Right renal cortex interstitium (tissue), 3 donors: Measurements from ENCODE around the gene CXADR. TPM values are rescaled to one million over a fixed set of nuclear protein-coding genes. Genes with fewer than 3 reads are reported as not detected.
A peak's percentile ranks its signal among the peaks of the same experiment; 100 is the strongest.
"Not testable (repeated sequence)": the region's sequence is repeated elsewhere in the genome, so short reads cannot be mapped to it uniquely, and the experiment has no call there.

Experiments used
- DNase-seq, 3 donors: peaks; one replicate each; pipeline ENCODE4 v3.0.0-alpha.2; 2013; ENCODE audit warnings: low read depth in 3 of 3, low spot score in 2 of 3
- polyA plus RNA-seq, 3 donors: library from polyadenylated mRNA; unstranded; fragments of 120-200 nt; gene quantifications; one replicate each; pipeline ENCODE4 v1.2.1, GENCODE V29; 2013; ENCODE audit not compliant: insufficient read length in 3 of 3

CXADR gene
- polyA plus RNA-seq: 10 to 100 TPM; 37.7 to 44.0 (median 39.1) TPM

DNA sequence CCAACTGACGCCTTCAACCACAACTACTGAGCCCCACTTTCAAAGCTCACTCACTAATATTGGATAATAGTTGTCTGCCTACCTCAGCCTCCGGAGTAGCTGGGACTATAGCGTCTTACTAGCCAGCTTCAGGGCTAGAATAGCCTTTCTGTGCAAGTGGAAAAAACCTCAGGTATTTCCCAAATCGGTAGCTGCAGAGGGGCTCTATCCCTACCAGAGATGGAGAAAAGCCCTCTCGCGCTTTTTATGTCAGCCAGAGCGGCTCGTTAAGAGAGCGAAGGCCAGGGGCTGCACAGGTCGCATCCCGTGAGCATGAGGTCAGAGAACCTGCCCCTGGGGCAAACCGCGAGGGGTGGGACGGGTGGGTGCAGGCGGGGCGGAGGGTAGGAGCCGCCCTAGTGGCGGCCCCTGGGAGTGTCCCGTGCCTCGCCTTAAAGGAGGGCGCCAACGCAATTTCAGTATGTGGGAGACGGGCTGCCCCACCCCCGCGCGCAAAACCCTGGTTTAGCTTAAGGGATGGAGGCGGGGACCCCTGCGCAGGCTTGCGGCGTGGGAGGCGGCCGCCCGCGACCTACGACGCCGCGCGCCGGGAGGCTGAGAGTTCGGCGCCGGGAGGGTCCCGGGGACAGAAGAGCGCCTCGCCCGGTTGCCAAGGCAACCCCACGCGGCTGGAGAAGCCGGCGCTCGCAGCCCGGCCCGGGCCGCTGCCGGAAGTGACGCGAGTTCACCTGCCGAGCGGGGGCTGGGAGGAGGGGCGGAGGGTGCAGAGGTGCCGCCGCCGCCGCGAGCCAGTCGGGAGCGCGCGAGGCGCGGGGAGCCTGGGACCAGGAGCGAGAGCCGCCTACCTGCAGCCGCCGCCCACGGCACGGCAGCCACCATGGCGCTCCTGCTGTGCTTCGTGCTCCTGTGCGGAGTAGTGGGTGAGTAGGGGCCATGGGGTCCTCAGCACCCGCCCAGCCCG, at the start of gene CXADR:
TSS of gene CXADR (plus strand) at position 791 of the 961 bp plus-strand sequence. CDS start at position 878, 87 bp downstream.
- peak; percentile 41 to 80 (median 67) for DNase-seq

DNA sequence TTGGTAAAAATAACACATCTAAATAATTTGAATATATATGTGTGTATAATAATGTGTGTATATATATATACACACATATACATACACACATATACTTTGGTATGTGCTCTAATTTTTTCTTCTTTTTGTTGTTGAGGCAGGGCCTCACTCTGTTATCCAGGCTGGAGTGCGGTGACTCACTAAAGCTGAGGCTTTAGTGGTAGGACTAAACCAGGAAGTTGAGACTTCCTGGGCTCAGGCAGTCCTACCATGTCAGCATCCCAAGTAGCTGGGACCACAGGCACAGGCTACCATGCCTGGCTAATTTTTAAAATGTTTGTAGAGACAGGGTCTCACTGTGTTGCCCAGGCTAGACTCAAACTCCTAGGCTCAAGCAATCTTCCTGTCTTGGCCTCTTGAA, 46.7 kb upstream of the CXADR start:
- DNase-seq: no peak

DNA sequence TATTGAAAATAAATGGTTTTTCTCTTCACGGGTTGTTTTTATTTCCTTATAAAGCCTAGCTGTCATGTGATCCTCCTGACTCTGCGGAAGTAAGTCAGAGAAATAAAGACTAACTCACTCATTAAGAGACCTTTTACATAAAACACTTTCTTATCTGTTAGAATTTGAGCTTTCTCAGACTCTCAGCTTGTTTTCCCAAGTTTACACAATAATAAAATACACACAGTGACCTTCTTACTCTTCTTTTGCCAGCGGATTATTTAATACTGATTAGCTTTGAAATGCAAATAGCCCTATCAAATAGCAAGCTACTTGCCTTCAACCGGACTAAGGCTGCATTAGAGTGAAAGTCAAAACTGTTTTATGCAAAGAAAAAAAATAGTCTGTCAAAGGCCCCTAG, 45.5 kb upstream of the CXADR start:
- peak in 2 of 3 donors; percentile 23 to 36 for DNase-seq

DNA sequence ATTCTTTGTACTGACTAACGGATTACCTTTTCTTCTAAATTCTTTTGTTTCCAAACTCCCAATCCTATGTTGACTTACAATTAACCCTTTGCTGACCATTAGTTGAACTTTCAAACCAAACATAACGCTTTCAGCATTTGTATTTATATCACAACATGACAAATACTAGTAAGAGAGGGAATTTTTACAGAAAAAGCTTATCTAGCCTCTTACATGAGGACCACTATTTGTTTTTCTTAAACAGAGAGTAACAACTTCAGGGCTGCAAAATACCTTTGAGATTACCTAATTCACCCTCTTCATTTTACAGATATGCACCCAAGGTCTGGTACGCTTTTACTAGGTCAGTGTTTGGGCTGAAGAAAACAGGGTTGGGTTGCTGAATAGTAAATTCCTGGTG, 45.0 kb upstream of the CXADR start:
- no peak for DNase-seq

DNA sequence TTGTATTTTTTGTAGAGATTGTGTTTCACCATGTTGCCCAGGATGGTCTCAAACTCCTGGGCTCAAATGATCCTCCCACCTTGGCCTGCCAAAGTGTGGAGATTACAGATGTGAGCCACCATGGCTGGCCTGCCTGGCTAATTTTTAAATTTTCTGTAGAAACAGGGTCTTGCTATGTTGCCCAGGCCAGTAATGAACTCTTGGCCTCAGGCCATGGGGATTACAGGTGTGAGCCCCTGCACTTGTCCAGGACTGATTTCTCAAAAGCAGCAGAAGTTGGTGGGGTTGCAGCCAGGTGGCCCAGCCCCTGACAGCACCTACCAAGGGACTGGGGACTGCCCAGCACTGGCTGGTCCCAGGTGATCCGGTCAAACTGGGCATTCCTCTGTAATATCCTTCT, 44.1 kb upstream of the CXADR start:
- no peak for DNase-seq

DNA sequence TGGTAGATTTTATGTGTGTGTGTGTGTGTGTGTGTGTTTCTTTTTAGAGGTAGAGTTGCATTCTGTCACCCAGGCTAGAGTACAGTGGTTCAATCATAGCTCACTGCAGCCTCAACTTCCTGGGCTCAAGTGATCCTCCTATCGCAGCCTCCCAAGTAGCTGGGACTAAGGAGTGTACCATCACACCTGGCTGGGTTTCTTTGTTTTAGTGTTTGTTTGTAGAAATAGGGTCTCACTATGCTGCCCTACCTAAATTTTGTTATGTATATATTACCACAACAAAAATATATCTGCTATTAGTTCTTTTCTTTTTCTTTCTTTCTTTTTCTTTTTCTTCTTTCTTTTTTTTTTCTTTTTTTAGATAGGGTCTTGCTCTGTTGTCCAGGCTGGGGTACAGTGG, 43.1 kb upstream of the CXADR start:
- DNase-seq: no peak

DNA sequence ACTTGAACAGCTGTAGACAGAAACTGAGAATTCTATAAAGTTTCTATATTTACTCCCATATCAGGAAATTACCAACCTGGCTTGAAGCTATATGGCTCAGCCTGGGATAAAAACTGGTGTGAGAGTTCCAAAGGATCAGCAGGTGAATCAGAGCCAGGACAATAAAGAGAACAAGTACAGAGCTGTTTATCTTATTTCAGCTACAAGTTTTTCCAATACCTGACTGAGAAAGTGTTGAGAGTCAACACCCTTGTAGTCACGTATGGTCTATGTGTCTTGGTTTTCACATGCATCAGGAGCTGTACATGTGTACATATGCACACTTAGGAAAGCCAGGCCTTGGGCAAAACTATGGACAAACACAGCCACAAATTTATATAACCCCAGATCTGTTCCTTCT, 40.7 kb upstream of the CXADR start:
- DNase-seq: no peak

DNA sequence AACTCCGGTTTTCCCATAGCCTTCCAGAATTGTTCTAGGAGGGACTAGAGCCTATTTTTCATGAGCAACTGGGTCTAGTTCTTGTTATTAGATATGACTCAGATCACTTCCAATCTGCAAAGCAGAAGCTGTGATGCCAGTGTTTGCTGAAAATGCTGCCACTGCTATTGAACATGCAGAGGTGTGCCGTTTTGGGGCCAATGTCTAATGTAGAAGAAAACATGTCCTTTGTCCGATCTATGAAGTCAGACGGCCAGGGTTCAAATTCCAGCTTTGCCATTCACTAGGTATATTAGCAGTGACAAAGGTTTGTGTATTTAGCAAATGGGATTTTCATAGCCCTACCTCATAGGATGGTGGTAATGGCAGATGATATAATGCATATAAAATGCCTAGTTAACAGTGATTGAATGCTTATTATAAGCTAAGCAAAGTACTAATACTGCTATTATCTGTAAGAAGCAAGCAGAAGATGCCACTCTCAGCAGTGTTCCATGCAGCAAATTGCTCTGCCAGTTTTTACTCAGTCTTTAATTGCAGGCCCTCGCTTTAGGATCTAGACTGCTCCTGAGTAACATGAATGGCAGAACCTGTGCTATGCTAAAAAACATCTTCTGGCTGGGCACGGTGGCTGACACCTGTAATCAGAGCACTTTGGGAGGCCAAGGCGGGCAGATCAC, 40.1 kb upstream of the CXADR start:
- no peak for DNase-seq

DNA sequence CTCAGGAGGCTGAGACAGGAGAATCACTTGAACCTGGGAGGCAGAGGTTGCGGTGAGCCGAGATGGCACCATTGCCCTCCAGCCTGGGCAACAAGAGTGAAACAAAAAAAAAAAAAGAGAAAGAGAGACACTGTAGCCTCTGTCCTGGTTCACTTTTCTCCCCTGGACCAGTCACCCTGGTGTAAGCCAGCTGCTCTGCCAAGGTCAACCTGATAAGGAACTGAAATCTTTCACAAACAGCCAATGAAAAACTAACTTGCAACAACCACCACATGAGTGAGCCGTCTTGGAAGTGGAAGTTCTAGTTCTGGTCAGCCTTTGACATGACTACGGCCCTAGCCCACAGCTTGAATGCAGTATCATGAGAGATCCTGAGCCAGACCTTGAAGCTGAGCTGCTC, 36.8 kb upstream of the CXADR start:
- DNase-seq: no peak

DNA sequence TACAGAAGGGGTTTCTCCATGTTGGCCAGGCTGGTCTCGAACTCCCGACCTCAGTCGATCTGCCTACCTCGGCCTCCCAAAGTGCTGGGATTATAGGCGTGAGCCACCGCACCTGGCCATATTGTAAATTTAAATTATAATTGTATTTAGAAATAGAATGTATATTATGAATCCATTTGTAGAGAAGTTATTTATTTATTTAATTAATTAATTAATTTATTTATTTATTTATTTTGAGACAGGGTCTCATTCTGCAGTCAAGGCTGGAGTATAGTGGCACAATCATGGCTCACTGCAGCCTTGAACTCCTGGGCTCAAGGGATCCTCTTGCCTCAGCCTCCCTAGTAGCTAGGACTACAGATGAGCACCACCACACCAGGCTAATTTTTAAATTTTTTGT, 34.7 kb upstream of the CXADR start:
- not testable (repeated sequence) for DNase-seq

DNA sequence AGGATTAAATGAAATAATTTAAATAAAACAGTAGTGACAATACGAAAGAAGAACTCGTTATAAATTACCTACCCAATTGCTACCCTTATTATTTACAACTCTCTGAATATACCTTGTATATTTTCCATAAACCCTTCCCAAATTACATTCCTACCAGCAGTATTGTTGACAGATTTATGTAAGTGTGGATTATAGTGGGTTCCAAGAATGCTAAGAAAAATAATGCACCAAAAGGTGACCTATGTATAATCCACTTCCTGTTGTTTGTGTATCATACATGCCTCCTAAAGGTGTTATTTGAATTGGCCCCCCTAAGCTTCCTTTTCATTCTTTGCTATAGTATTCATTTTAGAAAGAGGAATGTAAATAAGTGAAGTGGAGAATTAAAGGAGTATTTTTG, 33.2 kb upstream of the CXADR start:
- DNase-seq: no peak

DNA sequence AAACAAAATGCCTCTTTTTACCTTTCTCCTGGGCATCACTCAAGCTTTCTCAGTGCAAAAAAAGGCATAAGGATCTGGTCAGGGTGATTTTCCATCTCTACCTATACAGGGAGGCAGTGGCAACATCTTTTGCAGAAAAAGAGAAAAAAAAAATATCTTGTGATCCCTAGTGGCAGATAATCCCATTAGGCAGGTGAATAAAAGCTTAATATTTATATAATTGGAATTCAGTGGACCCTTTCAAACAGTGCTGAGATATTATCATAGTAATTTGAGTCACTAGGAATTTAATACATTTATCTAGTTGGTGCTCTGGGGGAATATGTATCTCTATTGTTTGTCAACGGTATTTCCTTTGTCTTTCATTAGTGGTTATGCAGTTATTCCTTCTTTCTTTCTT, 29.9 kb upstream of the CXADR start:
- DNase-seq: no peak

DNA sequence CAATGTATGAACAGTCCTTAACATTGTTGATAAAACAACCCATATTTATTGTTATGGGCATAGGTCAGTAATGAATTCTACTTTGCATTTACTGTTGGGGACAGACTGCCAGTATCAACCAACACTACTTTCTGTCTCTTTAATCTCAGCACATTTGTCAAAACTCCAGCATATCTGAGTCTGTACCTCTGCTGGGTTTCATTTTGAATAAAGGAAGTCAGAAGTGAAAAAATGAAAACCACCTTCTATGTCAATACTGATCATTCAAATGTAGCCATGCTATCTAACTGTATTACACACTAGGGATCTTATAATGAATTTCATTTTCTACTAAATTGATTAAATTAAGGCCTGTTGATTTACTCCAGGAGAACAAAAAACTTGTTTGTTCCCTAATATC, 24.2 kb upstream of the CXADR start:
- DNase-seq: no peak

DNA sequence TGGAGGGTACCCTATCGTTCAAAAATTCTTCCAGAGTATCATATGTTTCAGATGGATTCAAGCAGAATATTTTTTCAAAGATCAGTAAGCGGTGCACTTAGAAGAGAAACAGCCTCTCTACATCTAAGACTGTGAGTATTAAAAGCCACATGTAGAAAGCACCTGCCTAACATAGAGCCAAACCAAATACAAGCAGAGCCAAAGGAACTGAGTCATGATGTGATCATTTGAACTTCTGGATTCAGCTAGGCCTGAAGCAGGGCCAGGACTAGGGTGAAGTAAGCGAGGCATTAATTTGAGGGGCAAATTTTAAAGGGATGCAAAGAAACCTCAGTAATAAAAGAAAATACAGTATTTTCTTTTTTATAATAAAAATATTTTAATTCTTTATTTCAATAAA, 23.3 kb upstream of the CXADR start:
- DNase-seq: not testable (repeated sequence)

DNA sequence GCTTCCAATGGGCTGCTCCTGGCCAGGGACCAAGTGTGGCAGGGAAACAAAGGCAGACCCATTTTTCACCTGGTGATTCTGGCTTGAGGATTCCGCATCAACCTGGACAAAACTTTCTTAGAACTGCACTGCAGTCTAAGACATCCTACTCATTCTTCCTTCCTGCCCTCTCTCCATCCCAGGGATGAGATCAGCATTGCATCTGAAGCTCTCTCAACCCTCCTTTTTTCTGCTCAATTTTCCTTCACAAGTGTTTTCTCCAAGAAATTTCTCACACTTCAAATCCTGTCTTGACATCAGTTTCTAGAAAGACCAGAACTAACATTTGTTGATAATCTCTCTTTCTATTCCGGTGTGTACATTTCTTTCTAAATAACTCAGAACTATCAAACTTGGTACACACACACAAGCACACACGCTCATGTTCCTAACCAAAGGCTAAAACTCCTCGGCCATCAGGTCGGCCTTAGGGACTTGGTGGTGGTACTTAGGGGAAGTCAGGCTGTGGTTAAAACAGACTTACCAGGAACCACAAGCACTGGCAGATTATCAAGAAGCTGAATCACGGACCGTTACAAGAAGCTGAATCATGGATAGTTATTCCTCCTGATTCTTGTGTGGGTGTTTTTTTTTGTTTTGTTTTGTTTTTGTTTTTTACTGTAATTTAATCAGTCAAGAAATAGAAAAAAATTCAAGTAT, 21.0 kb upstream of the CXADR start:
- no peak for DNase-seq

DNA sequence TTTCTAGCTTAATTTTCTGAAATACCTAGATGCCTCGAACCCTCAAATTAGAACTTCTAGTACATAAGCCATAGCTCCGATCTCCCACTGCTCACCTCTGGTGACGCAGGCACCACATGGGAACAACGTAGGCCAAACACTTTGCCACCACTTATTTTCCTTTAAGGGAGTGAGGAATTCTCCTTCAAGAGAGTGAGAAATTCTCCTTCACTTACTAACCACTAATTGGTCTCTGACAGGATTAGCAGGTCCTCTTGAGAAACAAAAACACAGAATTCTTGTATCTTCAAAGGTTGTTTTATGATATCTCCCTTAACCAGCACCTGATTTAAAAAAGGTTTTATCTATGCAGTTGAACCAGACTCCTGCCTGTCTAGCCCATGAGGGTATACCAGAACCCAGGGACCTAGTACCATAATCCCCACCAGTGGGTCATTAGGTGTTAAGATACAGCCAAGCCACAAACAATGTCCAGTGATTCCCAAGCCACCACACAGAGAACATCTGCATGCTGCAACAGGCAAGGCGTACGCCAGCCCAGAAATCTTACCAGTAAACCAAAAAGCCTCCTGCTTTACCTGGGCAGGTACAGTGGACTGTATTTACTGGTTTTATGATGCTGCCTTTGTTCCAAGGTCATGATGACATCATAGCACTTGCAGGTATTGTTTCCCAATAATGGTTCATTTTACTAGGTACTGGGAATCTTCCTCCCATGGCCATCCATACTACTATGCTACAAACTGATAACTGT, 20.3 kb upstream of the CXADR start:
- no peak for DNase-seq

DNA sequence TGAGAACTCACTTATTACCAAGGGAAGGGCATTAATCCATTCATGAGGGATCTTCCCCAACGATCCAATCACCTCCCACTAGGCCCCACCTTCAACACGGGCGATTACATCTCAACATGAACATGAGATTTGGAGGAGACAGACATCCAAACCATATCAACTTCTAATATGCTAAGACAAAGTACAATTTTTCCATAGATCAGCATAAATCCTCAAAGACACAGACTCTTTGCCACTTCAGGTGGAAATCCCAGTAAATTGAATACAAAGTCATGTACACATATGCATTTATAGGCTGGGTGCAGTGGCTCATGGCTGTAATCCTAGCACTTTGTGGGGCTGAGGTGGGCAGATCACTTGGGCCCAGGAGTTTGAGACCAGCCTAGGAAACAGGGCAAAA, 18.8 kb upstream of the CXADR start:
- no peak for DNase-seq

DNA sequence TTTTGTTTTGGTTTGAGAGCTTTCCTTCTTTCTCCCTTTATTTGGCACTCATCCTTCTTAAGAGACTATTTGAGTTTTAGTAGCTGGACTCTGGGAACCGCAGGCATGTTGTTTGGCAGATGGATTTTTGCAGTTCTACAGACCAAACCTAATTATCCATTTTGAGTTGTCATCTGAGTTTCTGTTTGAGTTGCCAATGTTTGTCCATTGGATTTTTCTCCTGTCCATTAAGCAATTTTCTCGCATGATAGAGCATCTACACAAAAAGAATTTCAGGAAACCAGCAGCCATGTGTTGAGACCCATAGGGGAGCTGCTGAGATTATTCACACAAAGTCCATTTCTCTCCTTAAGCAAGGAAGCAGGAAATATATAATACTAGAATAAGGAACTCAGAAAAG, 17.2 kb upstream of the CXADR start:
- no peak for DNase-seq

DNA sequence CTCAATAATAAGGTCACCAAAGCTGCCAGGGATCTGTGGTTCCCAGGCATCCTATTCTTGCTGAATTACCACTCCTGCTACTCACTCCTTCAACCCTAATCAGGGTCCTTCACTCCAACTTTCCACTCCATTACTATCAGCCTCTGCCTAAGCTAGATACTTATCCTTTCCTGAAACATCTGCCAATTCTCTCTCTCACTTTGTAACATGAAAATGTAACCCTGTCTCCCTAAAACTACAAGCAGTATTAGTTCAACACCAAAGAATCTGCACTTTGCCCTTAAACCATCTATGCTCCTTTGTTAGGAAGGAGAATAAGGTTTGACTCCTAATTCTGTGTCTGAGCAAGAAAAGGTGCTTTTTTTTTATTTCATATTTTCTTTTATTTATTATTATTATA, 15.5 kb upstream of the CXADR start:
- no peak for DNase-seq

DNA sequence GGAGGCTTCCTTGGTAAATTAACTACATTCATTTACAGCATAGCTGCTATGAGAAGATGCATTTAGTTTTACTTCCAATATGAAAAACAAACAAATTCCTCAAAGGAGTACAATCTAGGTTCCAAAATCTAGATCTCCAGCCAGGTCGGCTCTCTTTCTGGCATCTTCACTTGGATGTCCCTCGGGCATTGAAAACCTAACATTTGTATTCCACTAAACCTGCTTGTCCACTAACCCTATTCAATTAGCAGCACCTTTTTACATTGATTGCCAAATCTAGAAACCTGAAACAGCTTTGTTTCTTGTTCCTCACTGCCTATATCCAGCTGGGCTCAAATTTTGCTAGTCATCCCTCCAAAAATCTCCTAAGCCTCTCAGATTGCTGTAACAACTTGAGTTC, 14.3 kb upstream of the CXADR start:
- no peak for DNase-seq
